Neutrophil (primary cell): Measurements from ENCODE around the gene CDC42EP4.
A peak's percentile ranks its signal among the peaks of the same experiment; 100 is the strongest.

ENCODE experiments used
- H3K27ac ChIP-seq: fragments of 200-600 bp; sonication (generic); 2 replicates; pipeline ENCODE4 v1.5.1; 2016; ENCODE audit warnings: mild to moderate bottlenecking, moderate library complexity
- H3K27me3 ChIP-seq: fragments of 200-600 bp; sonication (generic); 2 replicates; pipeline ENCODE4 v1.6.0; 2016; ENCODE audit warnings: mild to moderate bottlenecking
- H3K36me3 ChIP-seq: fragments of 200-600 bp; sonication (generic); 2 replicates; pipeline ENCODE4 v1.5.1; 2017
- H3K4me1 ChIP-seq, 2 experiments: fragments of 200-600 bp in 1 of 2; sonication (generic) in 1 of 2; 1 replicate in 1 of 2; 2 replicates in 1 of 2; pipeline versions ENCODE4 v1.5.1 to v1.6.1; 2013 to 2016; ENCODE audit warnings: low read depth in 1 of 2, low read length in 1 of 2, mild to moderate bottlenecking in 1 of 2, moderate library complexity in 1 of 2; ENCODE audit not compliant: control insufficient read depth in 1 of 2, insufficient read depth in 1 of 2
- H3K4me3 ChIP-seq, 2 experiments: fragments of 200-600 bp in 1 of 2; sonication (generic) in 1 of 2; 1 replicate in 1 of 2; 2 replicates in 1 of 2; pipeline ENCODE4 v1.5.1; 2013 to 2016; ENCODE audit warnings: low read depth in 1 of 2, low read length in 1 of 2, mild to moderate bottlenecking in 1 of 2, moderate library complexity in 1 of 2
- H3K9me3 ChIP-seq: fragments of 200-600 bp; sonication (generic); 2 replicates; pipeline ENCODE4 v1.5.1; 2016
- CTCF ChIP-seq: fragments of 200-600 bp; sonication (generic); IDR thresholded peaks from 2 replicates; pipeline ENCODE4 v1.5.1; 2016; ENCODE audit warnings: antibody characterized with exemption

The CDC42EP4 gene

GRCh38 chr17:73297934-73298861 is 13.6 kb downstream of the CDC42EP4 start:
- no peak for TF ChIP-seq CTCF
- no peak overlapping the region for H3K27ac ChIP-seq
- no peak overlapping the region for H3K4me3 ChIP-seq
- H3K36me3 ChIP-seq, result no peaks in the 10 kb centered on the region
- no peaks in the 10 kb centered on the region for H3K4me1 ChIP-seq
- no peaks in the 10 kb centered on the region for H3K9me3 ChIP-seq
- no peaks in the 10 kb centered on the region for H3K27me3 ChIP-seq

- peaks cover 25% of the 10 kb centered on the region in 2 experiments for H3K4me1 ChIP-seq
- no peaks in the 10 kb centered on the region for H3K9me3 ChIP-seq
Observed at GRCh38 chr17:73293480-73293911, 18.3 kb downstream of the CDC42EP4 start.

GRCh38 chr17:73293031-73293430 is 18.8 kb downstream of the CDC42EP4 start:
- TF ChIP-seq CTCF, result no peak
- H3K4me1 ChIP-seq, result peaks cover 25% of the 10 kb centered on the region in 2 experiments
- H3K27ac ChIP-seq, result no peak overlapping the region
- no peaks in the 10 kb centered on the region for H3K36me3 ChIP-seq
- no peaks in the 10 kb centered on the region for H3K27me3 ChIP-seq
- H3K4me3 ChIP-seq, result no peak overlapping the region
- H3K9me3 ChIP-seq, result no peaks in the 10 kb centered on the region

More at GRCh38 chr17:73293480-73293911, 18.3 kb downstream of the CDC42EP4 start:
- Histone ChIP-seq H3K36me3 (no peaks in the 10 kb centered on the region), H3K4me3 (no peak overlapping the region), H3K27ac (no peak overlapping the region), H3K27me3 (no peaks in the 10 kb centered on the region)
- TF ChIP-seq CTCF, result no peak

- Histone ChIP-seq H3K4me3 (peak overlapping the region in 1 of 2 experiments; percentile 30), H3K27me3 (no peaks in the 10 kb centered on the region), H3K27ac (peak overlapping the region; percentile 74), H3K4me1 (peaks cover 25% of the 10 kb centered on the region in 2 experiments), H3K36me3 (no peaks in the 10 kb centered on the region), H3K9me3 (no peaks in the 10 kb centered on the region)
- TF ChIP-seq CTCF, result no peak
Observed at GRCh38 chr17:73292031-73292531, 19.7 kb downstream of the CDC42EP4 start.

GRCh38 chr17:73291260-73291801 is 20.5 kb downstream of the CDC42EP4 start:
- no peak for TF ChIP-seq CTCF
- Histone ChIP-seq H3K4me1 (peaks cover 25% of the 10 kb centered on the region in 2 experiments), H3K36me3 (peaks cover 3% of the 10 kb centered on the region), H3K9me3 (no peaks in the 10 kb centered on the region), H3K27ac (peak overlapping the region; percentile 74), H3K4me3 (peak overlapping the region; percentile 19 to 30), H3K27me3 (no peaks in the 10 kb centered on the region)
